Keratinocyte (primary cell): ENCODE results near the gene DIP2C.

Experiments
- EZH2 ChIP-seq: IDR thresholded peaks from one replicate; pipeline ENCODE4 v1.6.1; 2012; ENCODE audit warnings: inconsistent platforms, mild to moderate bottlenecking, low read length, moderate library complexity
- TF ChIP-seq, protein P1 (sequence below), 3 experiments: IDR thresholded peaks in 1 of 3; conservative IDR thresholded peaks in 1 of 3; optimal IDR thresholded peaks in 1 of 3; 2 replicates in 2 of 3; 3 replicates in 1 of 3; pipeline versions ENCODE3 to v1.5.1; 2011; ENCODE audit warnings: low read length in 3 of 3, mild to moderate bottlenecking in 3 of 3, moderate library complexity in 2 of 3, control low read depth in 1 of 3, inconsistent platforms in 1 of 3; ENCODE audit not compliant: insufficient read depth in 2 of 3; ENCODE audit errors: extremely low read depth in 1 of 3

DNA sequence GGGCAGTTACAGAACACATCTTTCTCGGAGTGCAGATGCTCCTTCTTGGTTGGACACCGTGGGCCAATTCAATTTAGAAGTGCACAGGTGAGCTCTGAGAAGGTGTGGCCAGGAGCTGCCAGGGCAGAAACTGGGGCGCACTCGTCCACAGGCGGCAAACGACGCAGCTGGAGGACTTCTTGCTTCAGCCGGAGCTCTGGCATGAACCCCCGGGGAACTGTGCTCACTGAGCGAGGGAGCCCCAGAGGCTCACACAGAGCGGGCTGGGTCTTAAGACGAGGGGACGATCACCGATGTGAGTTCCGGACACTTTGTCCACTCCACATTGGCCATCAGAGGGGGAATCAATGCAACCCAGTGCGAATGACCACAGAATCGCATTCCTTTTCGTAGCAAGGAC, 413.8 kb downstream of the DIP2C start:
- TF ChIP-seq, protein P1, sequence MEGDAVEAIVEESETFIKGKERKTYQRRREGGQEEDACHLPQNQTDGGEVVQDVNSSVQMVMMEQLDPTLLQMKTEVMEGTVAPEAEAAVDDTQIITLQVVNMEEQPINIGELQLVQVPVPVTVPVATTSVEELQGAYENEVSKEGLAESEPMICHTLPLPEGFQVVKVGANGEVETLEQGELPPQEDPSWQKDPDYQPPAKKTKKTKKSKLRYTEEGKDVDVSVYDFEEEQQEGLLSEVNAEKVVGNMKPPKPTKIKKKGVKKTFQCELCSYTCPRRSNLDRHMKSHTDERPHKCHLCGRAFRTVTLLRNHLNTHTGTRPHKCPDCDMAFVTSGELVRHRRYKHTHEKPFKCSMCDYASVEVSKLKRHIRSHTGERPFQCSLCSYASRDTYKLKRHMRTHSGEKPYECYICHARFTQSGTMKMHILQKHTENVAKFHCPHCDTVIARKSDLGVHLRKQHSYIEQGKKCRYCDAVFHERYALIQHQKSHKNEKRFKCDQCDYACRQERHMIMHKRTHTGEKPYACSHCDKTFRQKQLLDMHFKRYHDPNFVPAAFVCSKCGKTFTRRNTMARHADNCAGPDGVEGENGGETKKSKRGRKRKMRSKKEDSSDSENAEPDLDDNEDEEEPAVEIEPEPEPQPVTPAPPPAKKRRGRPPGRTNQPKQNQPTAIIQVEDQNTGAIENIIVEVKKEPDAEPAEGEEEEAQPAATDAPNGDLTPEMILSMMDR (optimal IDR thresholded peaks at IDR 0.05 in 1 of 3, IDR thresholded peaks at IDR 0.05 in 1 of 3, conservative IDR thresholded peaks at IDR 0.05 in 1 of 3; ENCODE audit: extremely low read depth in 1 of 3, insufficient read depth in 2 of 3, low read length in 3 of 3), result no peak
- no peak for TF ChIP-seq EZH2
